Measurements from ENCODE around the gene MRPL10.

GRCh38 chr17:47807421-47807820 lies 23.9 kb downstream of the MRPL10 start:
- TF ChIP-seq CTCF (IDR thresholded peaks at IDR 0.05) (no peak), POLR2A (IDR thresholded peaks at IDR 0.05) (no peak)

All from heart left ventricle (tissue), 13 donors.